Measurements from ENCODE around the gene MORC3.

DNA sequence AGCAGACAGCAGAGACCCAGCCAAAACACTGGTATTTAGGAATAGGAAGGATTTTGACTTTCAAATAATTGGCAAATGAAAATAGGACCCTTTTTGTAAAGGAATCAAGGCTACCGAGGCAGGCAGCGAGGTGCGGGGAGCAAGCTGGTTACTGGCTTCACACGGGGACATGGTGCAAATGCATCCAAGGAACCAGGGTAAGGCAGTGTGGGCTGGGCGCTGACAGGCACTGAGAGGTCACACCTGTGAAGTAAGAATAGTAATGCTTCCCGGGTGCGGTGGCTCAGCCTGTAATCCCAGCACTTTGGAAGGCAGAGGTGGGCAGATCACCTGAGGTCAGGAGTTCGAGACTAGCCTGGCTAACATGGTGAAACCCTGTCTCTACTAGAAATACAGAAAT lies 80.7 kb downstream of the MORC3 start:
- TF ChIP-seq, protein P1, sequence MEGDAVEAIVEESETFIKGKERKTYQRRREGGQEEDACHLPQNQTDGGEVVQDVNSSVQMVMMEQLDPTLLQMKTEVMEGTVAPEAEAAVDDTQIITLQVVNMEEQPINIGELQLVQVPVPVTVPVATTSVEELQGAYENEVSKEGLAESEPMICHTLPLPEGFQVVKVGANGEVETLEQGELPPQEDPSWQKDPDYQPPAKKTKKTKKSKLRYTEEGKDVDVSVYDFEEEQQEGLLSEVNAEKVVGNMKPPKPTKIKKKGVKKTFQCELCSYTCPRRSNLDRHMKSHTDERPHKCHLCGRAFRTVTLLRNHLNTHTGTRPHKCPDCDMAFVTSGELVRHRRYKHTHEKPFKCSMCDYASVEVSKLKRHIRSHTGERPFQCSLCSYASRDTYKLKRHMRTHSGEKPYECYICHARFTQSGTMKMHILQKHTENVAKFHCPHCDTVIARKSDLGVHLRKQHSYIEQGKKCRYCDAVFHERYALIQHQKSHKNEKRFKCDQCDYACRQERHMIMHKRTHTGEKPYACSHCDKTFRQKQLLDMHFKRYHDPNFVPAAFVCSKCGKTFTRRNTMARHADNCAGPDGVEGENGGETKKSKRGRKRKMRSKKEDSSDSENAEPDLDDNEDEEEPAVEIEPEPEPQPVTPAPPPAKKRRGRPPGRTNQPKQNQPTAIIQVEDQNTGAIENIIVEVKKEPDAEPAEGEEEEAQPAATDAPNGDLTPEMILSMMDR (IDR thresholded peaks at IDR 0.05), result no peak
- no peak for TF ChIP-seq POLR2AphosphoS5 (IDR thresholded peaks at IDR 0.05)
